CD4-positive, alpha-beta T cell (primary cell): ENCODE results near the gene DNAAF8. TPM values are rescaled to one million over a fixed set of nuclear protein-coding genes. Genes with fewer than 3 reads are reported as not detected.

Experiments
- ATAC-seq: fragments of 200-7000 bp; cut with Tn5 transposase; one replicate; pipeline ENCODE4 v1.10.0; 2022; ENCODE audit warnings: mild to moderate bottlenecking; ENCODE audit not compliant: poor library complexity
- CTCF ChIA-PET: fragments of 350-600 bp; sonication (Branson Sonifier 250); formaldehyde crosslinking; loops from one replicate; lab custom pipeline; 2021; ENCODE audit warnings: antibody characterized with exemption, inconsistent platforms; lab: Charles Lee
- POLR2A ChIA-PET: fragments of 350-600 bp; sonication (Branson Sonifier 250); formaldehyde crosslinking; loops from one replicate; lab custom pipeline; 2021; ENCODE audit warnings: antibody characterized with exemption, inconsistent platforms; lab: Charles Lee
- DNase-seq, 14 experiments: peaks; one replicate each; pipeline ENCODE4 v3.0.0-alpha.2; 2013 to 2020; ENCODE audit warnings: mixed read lengths in 2 of 14
- H3K27ac ChIP-seq, 2 donors: one replicate each; pipeline versions ENCODE4 v1.5.1 to v1.7.0; 2013; ENCODE audit warnings: low read length in 2 of 2, low read depth in 1 of 2, mild to moderate bottlenecking in 1 of 2
- H3K27me3 ChIP-seq, 2 experiments: 1 replicate in 1 of 2; 2 replicates in 1 of 2; pipeline versions ENCODE4 v1.6.1 to v1.7.0; 2013; ENCODE audit warnings: low read length in 2 of 2, control low read depth in 1 of 2, mild to moderate bottlenecking in 1 of 2, moderate library complexity in 1 of 2; ENCODE audit not compliant: insufficient read depth in 2 of 2, control insufficient read depth in 1 of 2
- H3K36me3 ChIP-seq: one replicate; pipeline ENCODE4 v1.6.1; 2013; ENCODE audit warnings: low read length, control low read depth; ENCODE audit not compliant: insufficient read depth
- H3K4me1 ChIP-seq: one replicate; pipeline ENCODE4 v1.6.1; 2013; ENCODE audit warnings: low read length, control low read depth; ENCODE audit not compliant: insufficient read depth
- H3K4me3 ChIP-seq: one replicate; pipeline ENCODE4 v1.5.1; 2013; ENCODE audit warnings: mild to moderate bottlenecking, low read length, moderate library complexity
- H3K9me3 ChIP-seq, 2 experiments: 1 replicate in 1 of 2; 2 replicates in 1 of 2; pipeline versions ENCODE4 v1.6.1 to v1.7.0; 2013; ENCODE audit warnings: low read length in 2 of 2, mild to moderate bottlenecking in 2 of 2, control low read depth in 1 of 2, moderate library complexity in 1 of 2; ENCODE audit not compliant: control insufficient read depth in 1 of 2, insufficient read depth in 1 of 2
- H3K27ac Mint-ChIP-seq: one replicate; pipeline ENCODE4 v1.8.0; 2020; ENCODE audit warnings: mixed read lengths
- H3K27me3 Mint-ChIP-seq: one replicate; pipeline ENCODE4 v1.8.0; 2021; ENCODE audit warnings: mixed read lengths
- H3K36me3 Mint-ChIP-seq: one replicate; pipeline ENCODE4 v1.8.0; 2021; ENCODE audit warnings: low read depth, mixed read lengths
- H3K4me1 Mint-ChIP-seq: one replicate; pipeline ENCODE4 v1.8.0; 2021; ENCODE audit warnings: low read depth, mixed read lengths
- H3K4me3 Mint-ChIP-seq: one replicate; pipeline ENCODE4 v1.8.0; 2020; ENCODE audit warnings: mild to moderate bottlenecking, mixed read lengths
- H3K9me3 Mint-ChIP-seq: one replicate; pipeline ENCODE4 v1.8.0; 2020; ENCODE audit warnings: mixed read lengths
- CTCF ChIP-seq: fragments of 200-600 bp; IDR thresholded peaks from one replicate; pipeline ENCODE4 v1.8.0; 2022; ENCODE audit warnings: antibody characterized with exemption, mild to moderate bottlenecking
- intact Hi-C, 2 experiments: fragments of 100-400 bp; cut with DNase I in 1 of 2; cut with micrococcal nuclease in 1 of 2; formaldehyde crosslinking; loops; one replicate each; pipeline versions ENCODE4 v1.15.1 to v1.9.0; 2023 to 2025; cut with DNase I, micrococcal nuclease
- total RNA-seq, 174 experiments: library from RNA in 2 of 174; stranded (reverse) in 2 of 174; gene quantifications; one replicate each; pipeline ENCODE4 v1.2.3 and lab custom pipeline; 2021 to 2026

DNAAF8 gene
- total RNA-seq, 2 experiments from 2014 or later = 0.25 TPM; not detected in 1

DNA sequence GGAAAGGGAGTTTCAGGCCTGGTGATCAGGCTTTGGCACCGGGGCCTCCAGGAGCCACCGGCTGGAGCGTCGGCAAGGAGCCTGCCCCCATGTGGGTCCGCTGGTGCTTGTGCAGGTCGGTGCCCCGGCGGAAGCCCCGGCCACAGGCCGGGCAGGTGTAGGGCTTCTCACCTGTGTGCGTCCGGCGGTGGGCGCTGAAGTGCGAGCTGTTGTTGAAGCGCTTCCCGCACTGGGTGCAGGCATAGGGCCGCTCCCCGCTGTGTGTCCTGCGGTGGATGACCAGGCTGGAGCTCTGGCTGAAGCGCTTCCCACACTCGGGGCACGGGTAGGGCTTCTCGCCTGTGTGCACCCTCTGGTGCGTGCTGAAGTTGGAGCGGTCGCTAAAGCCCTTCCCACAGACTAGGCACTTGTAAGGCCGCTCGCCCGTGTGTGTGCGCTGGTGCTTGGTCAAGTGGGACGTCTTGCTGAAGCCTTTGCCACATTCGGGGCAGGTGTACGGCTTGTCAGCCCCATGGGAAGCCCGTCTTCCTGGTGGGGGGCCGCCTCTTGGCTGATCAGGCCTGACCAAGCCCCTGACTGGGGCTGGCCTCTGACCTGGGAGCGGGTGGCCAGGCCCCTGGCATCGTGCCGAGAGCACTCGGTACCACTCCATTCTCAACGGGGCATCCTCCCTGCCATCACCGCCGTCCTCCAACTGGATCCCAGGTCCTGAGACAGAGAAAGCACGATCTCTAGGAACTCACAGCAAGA is 18.2 kb downstream of the DNAAF8 start:
- no peak overlapping the region for H3K27ac ChIP-seq
- intact Hi-C loops = no loop called here
- H3K36me3 Mint-ChIP-seq = peaks cover 42% of the 10 kb centered on the region
- DNase-seq (no peak), ATAC-seq (no peak)
- no peaks in the 10 kb centered on the region for H3K4me1 Mint-ChIP-seq
- H3K9me3 Mint-ChIP-seq = no peaks in the 10 kb centered on the region
- H3K9me3 ChIP-seq = peaks cover 0 to 3% of the 10 kb centered on the region in 2 experiments
- no peak overlapping the region for H3K4me3 ChIP-seq
- CTCF ChIA-PET = no interaction called here
- peaks cover 7% of the 10 kb centered on the region for H3K4me1 ChIP-seq
- POLR2A ChIA-PET = no interaction called here
- no peak overlapping the region for H3K27ac Mint-ChIP-seq
- H3K27me3 ChIP-seq = no peaks in the 10 kb centered on the region
- peaks cover 49% of the 10 kb centered on the region for H3K36me3 ChIP-seq
- H3K4me3 Mint-ChIP-seq = no peak overlapping the region
- TF ChIP-seq CTCF = no peak
- no peaks in the 10 kb centered on the region for H3K27me3 Mint-ChIP-seq

DNA sequence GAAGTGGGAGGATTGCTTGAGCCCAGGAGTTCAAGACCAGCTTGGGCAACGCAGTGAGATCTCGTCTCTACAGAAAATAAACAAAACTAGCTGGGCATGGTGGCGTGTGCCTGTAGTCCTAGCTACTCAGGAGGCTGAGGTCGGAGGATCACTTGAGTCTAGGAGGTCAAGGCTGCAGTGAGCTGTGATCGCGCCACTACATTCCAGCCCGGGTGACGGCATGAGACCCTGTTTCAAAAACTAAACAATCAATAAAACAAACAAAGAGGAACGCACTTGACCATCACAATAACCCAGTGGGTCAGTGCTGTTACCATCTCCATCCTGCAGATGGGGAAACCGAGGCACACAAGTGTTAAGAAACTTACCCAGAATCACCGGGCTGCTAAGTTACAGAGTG is 18.9 kb downstream of the DNAAF8 start:
- Mint-ChIP-seq H3K4me3 (no peak overlapping the region), H3K27ac (no peak overlapping the region), H3K36me3 (peaks cover 49% of the 10 kb centered on the region), H3K4me1 (no peaks in the 10 kb centered on the region), H3K9me3 (no peaks in the 10 kb centered on the region), H3K27me3 (no peaks in the 10 kb centered on the region)
- ChIA-PET CTCF (no interaction called here), POLR2A (no interaction called here)
- no peak for ATAC-seq
- Histone ChIP-seq H3K36me3 (peaks cover 52% of the 10 kb centered on the region), H3K9me3 (peaks cover 0 to 3% of the 10 kb centered on the region in 2 experiments), H3K27ac (no peak overlapping the region), H3K4me1 (peaks cover 4% of the 10 kb centered on the region), H3K4me3 (no peak overlapping the region), H3K27me3 (no peaks in the 10 kb centered on the region)
- TF ChIP-seq CTCF = no peak
- intact Hi-C loops = no loop called here
- no peak for DNase-seq

DNA sequence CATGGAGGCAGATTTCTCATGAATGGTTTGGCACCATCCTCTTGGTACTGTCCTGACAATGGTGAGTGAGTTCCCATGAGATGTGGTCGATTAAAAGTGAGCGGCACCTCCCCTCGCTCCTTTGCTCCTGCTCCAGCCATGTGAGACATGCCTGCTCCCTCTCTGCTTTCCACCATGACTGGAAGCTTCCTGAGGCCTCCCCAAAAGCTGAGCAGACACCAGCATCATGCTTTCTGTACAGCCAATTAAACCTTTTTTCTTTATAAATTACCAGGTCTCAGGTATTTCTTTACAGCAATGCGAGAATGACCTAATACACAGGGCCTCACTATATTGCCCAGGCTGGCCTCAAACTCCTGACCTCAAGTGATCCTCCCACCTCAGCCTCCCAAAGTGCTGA is 20.5 kb downstream of the DNAAF8 start:
- Histone ChIP-seq H3K4me1 (no peaks in the 10 kb centered on the region), H3K27me3 (no peaks in the 10 kb centered on the region), H3K4me3 (no peak overlapping the region), H3K36me3 (peaks cover 67% of the 10 kb centered on the region), H3K9me3 (peaks cover 0 to 3% of the 10 kb centered on the region in 2 experiments), H3K27ac (no peak overlapping the region)
- no peak overlapping the region for H3K27ac Mint-ChIP-seq
- POLR2A ChIA-PET = no interaction called here
- intact Hi-C loops = no loop called here
- CTCF ChIA-PET = no interaction called here
- H3K9me3 Mint-ChIP-seq = no peaks in the 10 kb centered on the region
- DNase-seq (no peak), ATAC-seq (no peak)
- no peak for TF ChIP-seq CTCF
- no peak overlapping the region for H3K4me3 Mint-ChIP-seq
- no peaks in the 10 kb centered on the region for H3K27me3 Mint-ChIP-seq
- H3K36me3 Mint-ChIP-seq = peaks cover 65% of the 10 kb centered on the region
- no peaks in the 10 kb centered on the region for H3K4me1 Mint-ChIP-seq
